DOHH2 (cell line): ENCODE measurements around the gene TWIST2.

Experiments
- H3F3A ChIP-seq: fragments of 200-600 bp; sonication (generic), shearing (Covaris generic); 2 replicates; pipeline ENCODE4 v1.6.0; 2016; ENCODE audit warnings: antibody characterized with exemption, mild to moderate bottlenecking; ENCODE audit not compliant: control insufficient read depth, insufficient read depth
- H3K27ac ChIP-seq: fragments of 200-600 bp; sonication (generic); 2 replicates; pipeline ENCODE4 v1.5.1; 2014; ENCODE audit warnings: low read depth, mild to moderate bottlenecking, low read length, moderate library complexity
- H3K27me3 ChIP-seq: fragments of 200-600 bp; sonication (generic); 2 replicates; pipeline ENCODE4 v1.6.1; 2014; ENCODE audit warnings: mild to moderate bottlenecking, low read length, mixed read lengths; ENCODE audit not compliant: control insufficient read depth
- H3K36me3 ChIP-seq: fragments of 200-600 bp; sonication (generic); 2 replicates; pipeline ENCODE4 v1.6.1; 2014; ENCODE audit warnings: mild to moderate bottlenecking, low read length, moderate library complexity, mixed read lengths; ENCODE audit not compliant: control insufficient read depth
- H3K4me1 ChIP-seq: fragments of 200-600 bp; sonication (generic); 2 replicates; pipeline ENCODE4 v1.6.1; 2014; ENCODE audit warnings: mild to moderate bottlenecking, low read length, mixed read lengths; ENCODE audit not compliant: control insufficient read depth
- H3K4me2 ChIP-seq: fragments of 200-600 bp; sonication (generic); 2 replicates; pipeline ENCODE4 v1.6.0; 2014; ENCODE audit warnings: mild to moderate bottlenecking, low read length, moderate library complexity
- H3K4me3 ChIP-seq: fragments of 200-600 bp; sonication (generic); 2 replicates; pipeline ENCODE4 v1.5.1; 2014; ENCODE audit warnings: mild to moderate bottlenecking, low read length, mixed read lengths
- H3K79me2 ChIP-seq: fragments of 200-600 bp; sonication (generic); 2 replicates; pipeline ENCODE4 v1.6.1; 2014; ENCODE audit warnings: mild to moderate bottlenecking, low read length, mixed read lengths; ENCODE audit not compliant: control insufficient read depth
- H3K9me2 ChIP-seq: fragments of 200-600 bp; sonication (generic); replicated peaks from 2 replicates; pipeline ENCODE4 v1.6.1; 2014; ENCODE audit warnings: mild to moderate bottlenecking, low read length, mixed read lengths; ENCODE audit not compliant: control insufficient read depth
- H3K9me3 ChIP-seq: fragments of 200-600 bp; sonication (generic); 2 replicates; pipeline ENCODE4 v1.6.1; 2014; ENCODE audit warnings: antibody characterized with exemption, low read length, mixed read lengths; ENCODE audit not compliant: control insufficient read depth, insufficient read depth
- H4K20me1 ChIP-seq: fragments of 200-600 bp; sonication (generic); 2 replicates; pipeline ENCODE4 v1.6.0; 2014; ENCODE audit warnings: low read depth, mild to moderate bottlenecking, antibody characterized with exemption, low read length, moderate library complexity; ENCODE audit not compliant: control insufficient read depth, insufficient read depth
- EZH2phosphoT487 ChIP-seq: fragments of 200-600 bp; sonication (generic); IDR thresholded peaks from 2 replicates; pipeline ENCODE4 v1.6.1; 2017; ENCODE audit warnings: borderline replicate concordance, mild to moderate bottlenecking, antibody characterized with exemption, low read length, moderate library complexity, mixed read lengths
- TF ChIP-seq, protein P1 (sequence below): fragments of 200-600 bp; sonication (generic); IDR thresholded peaks from one replicate; pipeline ENCODE4 v1.5.1; 2014; ENCODE audit warnings: antibody characterized with exemption, mild to moderate bottlenecking, low read depth, low read length; ENCODE audit not compliant: poor library complexity, severe bottlenecking

The TWIST2 gene

DNA sequence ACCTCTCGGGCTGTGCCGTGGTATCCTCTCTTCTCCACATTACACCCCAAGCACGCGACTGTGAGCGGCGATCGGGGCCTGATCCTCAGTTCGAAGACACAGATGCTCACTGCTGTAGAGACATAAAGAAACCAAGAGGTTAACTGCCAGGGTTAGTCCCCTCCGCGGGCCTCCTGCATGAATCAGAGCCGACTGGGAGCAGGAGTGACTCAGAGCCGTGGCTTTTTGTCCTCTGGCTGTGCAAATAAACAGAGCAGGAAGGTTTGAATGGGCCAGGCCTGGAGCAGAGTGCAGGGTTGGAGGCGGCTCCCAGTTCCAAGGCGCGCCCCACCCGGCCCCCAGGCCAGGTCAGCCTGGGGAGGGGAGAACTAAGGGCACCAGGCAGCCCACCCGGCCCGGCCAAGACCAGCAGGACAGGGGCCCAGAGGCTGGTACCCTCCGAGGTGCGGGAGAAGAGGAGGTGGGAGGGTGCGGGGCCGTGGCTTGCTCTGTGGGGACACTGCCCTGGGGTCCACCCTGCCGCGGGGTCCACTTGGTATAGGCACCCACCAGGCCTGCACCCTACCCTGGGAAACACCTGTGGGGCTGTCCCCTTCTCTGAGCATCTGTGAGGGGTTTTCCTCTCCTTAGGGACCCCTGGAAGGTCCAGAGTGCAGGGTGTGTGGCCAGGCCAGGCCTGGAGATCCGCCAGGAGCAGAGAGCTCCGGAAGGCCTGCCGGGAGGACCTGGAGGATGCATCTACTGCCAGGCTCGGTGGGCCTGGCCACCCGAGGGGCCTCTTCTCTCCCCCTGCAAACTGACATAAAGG is 16.5 kb downstream of the TWIST2 start:
- no peaks in the 10 kb centered on the region for H3K79me2 ChIP-seq
- H3K27me3 ChIP-seq = no peaks in the 10 kb centered on the region
- H3K4me1 ChIP-seq = no peaks in the 10 kb centered on the region
- no peaks in the 10 kb centered on the region for H3K9me3 ChIP-seq
- H3K4me3 ChIP-seq = no peak overlapping the region
- H3K36me3 ChIP-seq = no peaks in the 10 kb centered on the region
- no peaks in the 10 kb centered on the region for H4K20me1 ChIP-seq
- TF ChIP-seq, protein P1, sequence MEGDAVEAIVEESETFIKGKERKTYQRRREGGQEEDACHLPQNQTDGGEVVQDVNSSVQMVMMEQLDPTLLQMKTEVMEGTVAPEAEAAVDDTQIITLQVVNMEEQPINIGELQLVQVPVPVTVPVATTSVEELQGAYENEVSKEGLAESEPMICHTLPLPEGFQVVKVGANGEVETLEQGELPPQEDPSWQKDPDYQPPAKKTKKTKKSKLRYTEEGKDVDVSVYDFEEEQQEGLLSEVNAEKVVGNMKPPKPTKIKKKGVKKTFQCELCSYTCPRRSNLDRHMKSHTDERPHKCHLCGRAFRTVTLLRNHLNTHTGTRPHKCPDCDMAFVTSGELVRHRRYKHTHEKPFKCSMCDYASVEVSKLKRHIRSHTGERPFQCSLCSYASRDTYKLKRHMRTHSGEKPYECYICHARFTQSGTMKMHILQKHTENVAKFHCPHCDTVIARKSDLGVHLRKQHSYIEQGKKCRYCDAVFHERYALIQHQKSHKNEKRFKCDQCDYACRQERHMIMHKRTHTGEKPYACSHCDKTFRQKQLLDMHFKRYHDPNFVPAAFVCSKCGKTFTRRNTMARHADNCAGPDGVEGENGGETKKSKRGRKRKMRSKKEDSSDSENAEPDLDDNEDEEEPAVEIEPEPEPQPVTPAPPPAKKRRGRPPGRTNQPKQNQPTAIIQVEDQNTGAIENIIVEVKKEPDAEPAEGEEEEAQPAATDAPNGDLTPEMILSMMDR = no peak
- TF ChIP-seq EZH2phosphoT487 = no peak
- no peaks in the 10 kb centered on the region for H3K9me2 ChIP-seq
- H3F3A ChIP-seq = no peaks in the 10 kb centered on the region
- H3K4me2 ChIP-seq = no peak overlapping the region
- no peak overlapping the region for H3K27ac ChIP-seq

GRCh38 chr2:238865015-238865719 is 17.3 kb downstream of the TWIST2 start:
- Histone ChIP-seq H4K20me1 (no peaks in the 10 kb centered on the region), H3K9me3 (no peaks in the 10 kb centered on the region), H3K9me2 (no peaks in the 10 kb centered on the region), H3K4me3 (no peak overlapping the region), H3K27me3 (no peaks in the 10 kb centered on the region), H3K27ac (no peak overlapping the region), H3K79me2 (no peaks in the 10 kb centered on the region), H3K4me1 (no peaks in the 10 kb centered on the region), H3K36me3 (no peaks in the 10 kb centered on the region), H3F3A (no peaks in the 10 kb centered on the region), H3K4me2 (no peak overlapping the region)
- TF ChIP-seq, protein P1 = no peak
- no peak for TF ChIP-seq EZH2phosphoT487

DNA sequence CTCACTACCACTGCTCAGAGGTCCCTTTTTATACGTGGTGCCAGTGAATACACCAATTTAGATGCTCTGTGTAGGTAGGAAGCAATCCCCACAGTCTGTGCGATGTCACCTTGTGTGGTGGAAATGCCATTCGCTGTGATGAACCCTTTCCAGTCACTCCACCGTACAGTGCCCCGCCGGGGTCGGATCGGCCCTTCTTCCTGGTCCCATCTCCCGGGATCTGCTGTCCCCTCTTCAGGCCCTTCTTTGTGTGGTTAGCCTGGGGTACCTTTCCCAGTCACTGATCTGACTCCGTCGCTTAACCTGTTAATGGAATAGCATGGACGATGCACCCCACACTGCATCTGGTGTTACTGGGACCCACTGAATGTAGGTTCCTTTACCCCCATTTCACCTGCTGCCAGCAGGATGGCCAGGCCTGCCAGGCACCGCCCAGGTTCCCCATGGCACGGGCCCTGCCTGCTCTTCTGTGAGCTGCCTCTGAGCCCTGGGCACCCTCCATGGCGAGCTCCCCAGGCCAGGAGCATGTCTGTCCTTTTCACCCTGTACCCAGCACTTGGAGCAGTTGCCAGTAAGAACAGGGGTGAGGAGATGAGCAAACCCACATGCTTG is 18.0 kb downstream of the TWIST2 start:
- no peaks in the 10 kb centered on the region for H3F3A ChIP-seq
- H3K79me2 ChIP-seq = no peaks in the 10 kb centered on the region
- no peaks in the 10 kb centered on the region for H3K4me1 ChIP-seq
- no peak overlapping the region for H3K27ac ChIP-seq
- H3K4me2 ChIP-seq = no peak overlapping the region
- no peaks in the 10 kb centered on the region for H3K27me3 ChIP-seq
- H4K20me1 ChIP-seq = no peaks in the 10 kb centered on the region
- no peaks in the 10 kb centered on the region for H3K36me3 ChIP-seq
- no peaks in the 10 kb centered on the region for H3K9me2 ChIP-seq
- no peak overlapping the region for H3K4me3 ChIP-seq
- no peaks in the 10 kb centered on the region for H3K9me3 ChIP-seq
- no peak for TF ChIP-seq EZH2phosphoT487
- TF ChIP-seq, protein P1 = no peak
